ENCODE data around the gene CAMTA1. TPM values are rescaled to one million over a fixed set of nuclear protein-coding genes. Genes with fewer than 3 reads are reported as not detected.

CAMTA1 gene
- total RNA-seq, 1 donor from 2014 or later: 38.1 TPM

GRCh38 chr1:6857831-6858230 lies 72.6 kb downstream of the CAMTA1 start:
- Histone ChIP-seq H3K9ac (ENCODE audit: low read depth in 1 of 3, low read length in 3 of 3) (no peak overlapping the region), H3K4me1 (ENCODE audit: control insufficient read depth in 3 of 3, insufficient read depth in 3 of 3, low read length in 3 of 3) (peaks cover 0 to 9% (median 0%) of the 10 kb centered on the region in 3 donors), H3K27me3 (ENCODE audit: control insufficient read depth in 3 of 3, insufficient read depth in 3 of 3, low read length in 3 of 3) (no peaks in the 10 kb centered on the region), H3K27ac (ENCODE audit: low read depth, low read length) (no peak overlapping the region), H3K36me3 (ENCODE audit: control insufficient read depth in 3 of 3, insufficient read depth in 3 of 3, low read length in 3 of 3) (peaks cover under 1 to 3% (median under 1%) of the 10 kb centered on the region in 3 donors), H3K9me3 (ENCODE audit: control insufficient read depth in 3 of 3, low read length in 3 of 3) (no peaks in the 10 kb centered on the region), H3K4me3 (ENCODE audit: low read length in 3 of 3) (no peak overlapping the region)

- Histone ChIP-seq H3K27me3 (ENCODE audit: control insufficient read depth in 3 of 3, insufficient read depth in 3 of 3, low read length in 3 of 3) (no peaks in the 10 kb centered on the region), H3K27ac (ENCODE audit: low read depth, low read length) (no peak overlapping the region), H3K36me3 (ENCODE audit: control insufficient read depth in 3 of 3, insufficient read depth in 3 of 3, low read length in 3 of 3) (peaks cover 0 to 3% (median 0%) of the 10 kb centered on the region in 3 donors), H3K4me1 (ENCODE audit: control insufficient read depth in 3 of 3, insufficient read depth in 3 of 3, low read length in 3 of 3) (peaks cover 0 to 9% (median 0%) of the 10 kb centered on the region in 3 donors), H3K9ac (ENCODE audit: low read depth in 1 of 3, low read length in 3 of 3) (no peak overlapping the region), H3K4me3 (ENCODE audit: low read length in 3 of 3) (no peak overlapping the region), H3K9me3 (ENCODE audit: control insufficient read depth in 3 of 3, low read length in 3 of 3) (no peaks in the 10 kb centered on the region)
These were observed 73.3 kb downstream of the CAMTA1 start for GRCh38 chr1:6858596-6858995.

DNA sequence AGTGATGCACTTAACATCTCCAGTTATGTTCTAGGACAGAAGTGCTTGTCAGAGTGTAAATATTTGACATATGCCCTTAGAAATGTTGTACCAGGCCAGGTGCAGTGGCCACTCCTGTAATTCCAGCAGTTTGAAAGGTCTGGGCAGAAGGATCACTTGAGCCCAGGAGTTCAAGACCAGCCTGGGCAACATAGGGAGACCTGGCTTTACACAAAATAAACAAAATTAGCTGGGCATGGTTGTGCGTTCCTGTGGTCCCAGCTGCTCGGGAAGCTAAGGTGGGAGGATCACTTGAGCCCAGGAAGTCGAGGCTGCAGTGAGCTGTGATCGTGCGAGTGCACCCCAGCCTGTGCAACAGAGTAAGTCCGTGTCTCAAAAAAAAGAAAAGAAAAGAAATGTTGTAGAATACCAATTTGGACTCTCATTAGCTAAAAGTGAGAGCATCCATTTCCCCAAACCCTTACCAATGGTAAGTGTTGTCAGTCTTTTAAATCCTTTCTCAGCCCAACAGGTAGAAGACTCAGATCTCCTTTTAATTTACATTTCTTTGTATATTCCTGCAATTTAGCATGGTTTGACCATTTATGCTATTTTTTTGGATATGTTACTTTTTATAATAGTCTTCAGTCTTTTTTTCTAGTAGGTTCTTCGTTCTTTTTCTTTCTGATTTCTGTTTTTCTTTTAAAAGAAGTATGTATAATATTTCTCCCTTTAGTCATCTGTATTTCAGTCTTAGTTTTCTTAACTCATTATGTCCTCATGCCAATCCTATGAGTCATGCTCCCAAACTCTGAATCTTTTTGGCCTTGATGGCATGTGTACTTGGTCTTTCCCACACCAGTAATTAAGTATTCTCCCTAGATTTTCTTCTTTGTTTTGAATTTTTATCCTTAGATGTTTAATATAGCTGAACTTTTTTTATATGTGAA lies 74.4 kb downstream of the CAMTA1 start:
- Histone ChIP-seq H3K4me3 (ENCODE audit: low read length in 3 of 3) (no peak overlapping the region), H3K27ac (ENCODE audit: low read depth, low read length) (no peak overlapping the region), H3K36me3 (ENCODE audit: control insufficient read depth in 3 of 3, insufficient read depth in 3 of 3, low read length in 3 of 3) (peaks cover 0 to 4% (median 0%) of the 10 kb centered on the region in 3 donors), H3K9ac (ENCODE audit: low read depth in 1 of 3, low read length in 3 of 3) (no peak overlapping the region), H3K9me3 (ENCODE audit: control insufficient read depth in 3 of 3, low read length in 3 of 3) (no peaks in the 10 kb centered on the region), H3K4me1 (ENCODE audit: control insufficient read depth in 3 of 3, insufficient read depth in 3 of 3, low read length in 3 of 3) (peaks cover 0 to 9% (median 0%) of the 10 kb centered on the region in 3 donors), H3K27me3 (ENCODE audit: control insufficient read depth in 3 of 3, insufficient read depth in 3 of 3, low read length in 3 of 3) (no peaks in the 10 kb centered on the region)

DNA sequence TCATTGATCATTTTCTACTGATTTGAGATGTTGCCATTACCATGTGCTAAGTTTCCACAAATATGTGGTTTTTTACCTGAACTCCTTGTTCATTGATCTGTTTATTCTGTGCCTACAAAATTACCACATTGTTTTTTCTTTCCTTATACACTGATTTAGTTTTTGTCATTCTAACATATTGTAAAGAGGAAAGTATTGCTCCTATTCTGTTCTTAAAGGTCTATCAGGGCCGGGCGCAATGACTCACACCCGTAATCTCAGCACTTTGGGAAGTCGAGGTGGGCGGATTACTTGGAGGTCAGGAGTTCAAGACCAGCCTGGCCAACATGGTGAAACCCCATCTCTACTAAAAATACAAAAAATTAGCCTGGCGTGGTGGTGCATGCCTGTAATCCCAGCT lies 75.1 kb downstream of the CAMTA1 start:
- H3K4me3 ChIP-seq (ENCODE audit: low read length in 3 of 3): no peak overlapping the region
- no peaks in the 10 kb centered on the region for H3K9me3 ChIP-seq (ENCODE audit: control insufficient read depth in 3 of 3, low read length in 3 of 3)
- H3K27me3 ChIP-seq (ENCODE audit: control insufficient read depth in 3 of 3, insufficient read depth in 3 of 3, low read length in 3 of 3): no peaks in the 10 kb centered on the region
- no peak overlapping the region for H3K9ac ChIP-seq (ENCODE audit: low read depth in 1 of 3, low read length in 3 of 3)
- peaks cover 0 to 9% (median 0%) of the 10 kb centered on the region in 3 donors for H3K4me1 ChIP-seq (ENCODE audit: control insufficient read depth in 3 of 3, insufficient read depth in 3 of 3, low read length in 3 of 3)
- no peak overlapping the region for H3K27ac ChIP-seq (ENCODE audit: low read depth, low read length)
- H3K36me3 ChIP-seq (ENCODE audit: control insufficient read depth in 3 of 3, insufficient read depth in 3 of 3, low read length in 3 of 3): peaks cover 0 to 4% (median 0%) of the 10 kb centered on the region in 3 donors

DNA sequence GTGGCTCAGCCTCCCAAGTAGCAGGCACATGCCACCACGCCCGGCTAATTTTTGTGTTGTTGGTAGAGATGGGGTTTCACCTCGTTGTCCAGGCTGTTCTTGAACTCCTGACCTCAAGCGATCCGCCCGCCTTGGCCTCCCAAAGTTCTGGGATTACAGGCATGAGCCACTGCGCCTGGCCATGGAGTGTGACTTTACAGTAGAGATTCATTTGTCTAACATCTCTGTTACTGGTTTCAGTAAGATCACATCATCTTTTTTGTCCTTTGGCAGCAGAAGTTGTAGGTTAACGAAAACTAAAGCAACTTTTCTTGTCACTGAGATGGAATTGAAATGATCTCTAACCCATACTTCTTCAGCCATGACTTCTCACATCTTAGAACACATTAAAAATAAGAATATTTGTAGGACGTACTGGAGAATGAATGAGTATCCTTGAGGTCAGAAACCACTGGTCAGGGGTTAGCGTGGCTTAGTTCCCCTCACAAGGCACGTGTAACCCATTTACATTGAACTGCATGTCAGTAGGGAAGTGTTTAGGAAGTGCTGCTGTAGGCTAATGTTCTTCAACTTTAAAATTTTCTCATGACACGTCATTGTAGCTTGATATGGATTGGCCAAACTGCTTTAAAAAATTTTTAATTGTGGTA lies 75.9 kb downstream of the CAMTA1 start:
- Histone ChIP-seq H3K4me3 (ENCODE audit: low read length in 3 of 3) (no peak overlapping the region), H3K27ac (ENCODE audit: low read depth, low read length) (no peak overlapping the region), H3K4me1 (ENCODE audit: control insufficient read depth in 3 of 3, insufficient read depth in 3 of 3, low read length in 3 of 3) (peaks cover 0 to 9% (median 0%) of the 10 kb centered on the region in 3 donors), H3K36me3 (ENCODE audit: control insufficient read depth in 3 of 3, insufficient read depth in 3 of 3, low read length in 3 of 3) (peaks cover 0 to 2% (median 0%) of the 10 kb centered on the region in 3 donors), H3K9ac (ENCODE audit: low read depth in 1 of 3, low read length in 3 of 3) (no peak overlapping the region), H3K9me3 (ENCODE audit: control insufficient read depth in 3 of 3, low read length in 3 of 3) (no peaks in the 10 kb centered on the region), H3K27me3 (ENCODE audit: control insufficient read depth in 3 of 3, insufficient read depth in 3 of 3, low read length in 3 of 3) (no peaks in the 10 kb centered on the region)

DNA sequence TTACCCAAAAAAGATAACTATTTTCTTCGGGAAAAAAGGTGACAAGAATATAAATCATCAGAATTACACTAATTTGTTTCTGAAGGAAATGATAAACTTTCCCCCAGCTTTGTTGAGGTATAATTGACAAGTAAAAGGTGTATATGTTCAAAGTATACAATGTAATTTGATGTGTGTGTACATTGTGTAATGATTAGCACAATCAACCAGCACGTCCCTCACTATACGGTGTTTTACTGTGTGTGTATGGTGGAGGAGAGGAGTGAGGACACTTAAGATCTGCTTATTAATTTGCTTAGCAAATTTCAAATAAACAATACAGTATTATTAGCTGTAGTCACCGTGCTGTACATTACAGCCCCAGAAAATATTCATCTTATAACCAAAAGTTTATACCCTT lies 77.7 kb downstream of the CAMTA1 start:
- Histone ChIP-seq H3K4me1 (ENCODE audit: control insufficient read depth in 3 of 3, insufficient read depth in 3 of 3, low read length in 3 of 3) (peaks cover 0 to 9% (median 0%) of the 10 kb centered on the region in 3 donors), H3K27me3 (ENCODE audit: control insufficient read depth in 3 of 3, insufficient read depth in 3 of 3, low read length in 3 of 3) (no peaks in the 10 kb centered on the region), H3K36me3 (ENCODE audit: control insufficient read depth in 3 of 3, insufficient read depth in 3 of 3, low read length in 3 of 3) (peaks cover 0 to 2% (median 0%) of the 10 kb centered on the region in 3 donors), H3K9ac (ENCODE audit: low read depth in 1 of 3, low read length in 3 of 3) (no peak overlapping the region), H3K4me3 (ENCODE audit: low read length in 3 of 3) (no peak overlapping the region), H3K9me3 (ENCODE audit: control insufficient read depth in 3 of 3, low read length in 3 of 3) (no peaks in the 10 kb centered on the region), H3K27ac (ENCODE audit: low read depth, low read length) (no peak overlapping the region)

DNA sequence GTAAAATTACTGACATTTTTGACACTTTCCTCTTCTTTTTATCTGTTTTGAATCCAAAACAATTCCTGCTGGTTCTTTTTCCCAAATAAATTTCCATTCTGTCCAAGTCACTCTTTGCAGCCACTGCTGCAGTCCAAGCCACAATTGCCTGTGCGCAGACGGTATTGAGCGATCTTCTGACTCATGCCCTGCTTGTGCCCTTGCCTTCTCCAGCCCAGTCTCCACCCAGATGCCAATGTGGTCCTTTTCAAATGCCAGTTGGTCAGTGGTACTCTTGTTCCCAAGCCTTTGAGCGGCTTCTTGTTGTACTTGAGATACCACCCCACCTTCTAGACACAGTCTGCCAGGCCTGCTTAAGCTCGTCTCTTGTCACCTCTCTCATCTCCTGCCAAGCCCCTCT lies 78.9 kb downstream of the CAMTA1 start:
- peaks cover 3 to 9% (median 4%) of the 10 kb centered on the region in 3 donors for H3K4me1 ChIP-seq (ENCODE audit: control insufficient read depth in 3 of 3, insufficient read depth in 3 of 3, low read length in 3 of 3)
- H3K27me3 ChIP-seq (ENCODE audit: control insufficient read depth in 3 of 3, insufficient read depth in 3 of 3, low read length in 3 of 3): no peaks in the 10 kb centered on the region
- H3K4me3 ChIP-seq (ENCODE audit: low read length in 3 of 3): no peak overlapping the region
- peaks cover 0 to 2% (median 0%) of the 10 kb centered on the region in 3 donors for H3K36me3 ChIP-seq (ENCODE audit: control insufficient read depth in 3 of 3, insufficient read depth in 3 of 3, low read length in 3 of 3)
- no peak overlapping the region for H3K9ac ChIP-seq (ENCODE audit: low read depth in 1 of 3, low read length in 3 of 3)
- no peak overlapping the region for H3K27ac ChIP-seq (ENCODE audit: low read depth, low read length)
- H3K9me3 ChIP-seq (ENCODE audit: control insufficient read depth in 3 of 3, low read length in 3 of 3): no peaks in the 10 kb centered on the region

GRCh38 chr1:6866825-6867224 lies 81.6 kb downstream of the CAMTA1 start:
- Histone ChIP-seq H3K27ac (ENCODE audit: low read depth, low read length) (no peak overlapping the region), H3K4me1 (ENCODE audit: control insufficient read depth in 3 of 3, insufficient read depth in 3 of 3, low read length in 3 of 3) (peaks cover 0 to 4% (median 4%) of the 10 kb centered on the region in 3 donors), H3K27me3 (ENCODE audit: control insufficient read depth in 3 of 3, insufficient read depth in 3 of 3, low read length in 3 of 3) (no peaks in the 10 kb centered on the region), H3K36me3 (ENCODE audit: control insufficient read depth in 3 of 3, insufficient read depth in 3 of 3, low read length in 3 of 3) (peaks cover 0 to 2% (median 0%) of the 10 kb centered on the region in 3 donors), H3K4me3 (ENCODE audit: low read length in 3 of 3) (no peak overlapping the region), H3K9me3 (ENCODE audit: control insufficient read depth in 3 of 3, low read length in 3 of 3) (no peaks in the 10 kb centered on the region), H3K9ac (ENCODE audit: low read depth in 1 of 3, low read length in 3 of 3) (no peak overlapping the region)

- H3K27me3 ChIP-seq (ENCODE audit: control insufficient read depth in 3 of 3, insufficient read depth in 3 of 3, low read length in 3 of 3): no peaks in the 10 kb centered on the region
These were observed 82.1 kb downstream of the CAMTA1 start for GRCh38 chr1:6867321-6867720.

More at GRCh38 chr1:6867321-6867720, 82.1 kb downstream of the CAMTA1 start:
- Histone ChIP-seq H3K4me3 (ENCODE audit: low read length in 3 of 3) (no peak overlapping the region), H3K9me3 (ENCODE audit: control insufficient read depth in 3 of 3, low read length in 3 of 3) (no peaks in the 10 kb centered on the region), H3K9ac (ENCODE audit: low read depth in 1 of 3, low read length in 3 of 3) (no peak overlapping the region), H3K27ac (ENCODE audit: low read depth, low read length) (no peak overlapping the region), H3K36me3 (ENCODE audit: control insufficient read depth in 3 of 3, insufficient read depth in 3 of 3, low read length in 3 of 3) (peaks cover 0 to 2% (median 0%) of the 10 kb centered on the region in 3 donors), H3K4me1 (ENCODE audit: control insufficient read depth in 3 of 3, insufficient read depth in 3 of 3, low read length in 3 of 3) (peaks cover 0 to 4% (median 4%) of the 10 kb centered on the region in 3 donors)
